HEK293 (cell line): ENCODE results near the gene BTF3L4.

ENCODE experiments used
- CTCF ChIA-PET: fragments of 350-600 bp; formaldehyde crosslinking; extraction: SDS; loops from one replicate; lab custom pipeline; 2021; ENCODE audit warnings: antibody characterized with exemption; lab: Yijun Ruan, JAX
- POLR2A ChIA-PET: fragments of 300-600 bp; formaldehyde crosslinking; extraction: SDS; loops from one replicate; lab custom pipeline; 2020; ENCODE audit warnings: antibody characterized with exemption, inconsistent platforms; lab: Yijun Ruan, JAX
- H3K27ac ChIP-seq: fragments of 200-500 bp; sonication (Bioruptor generic); 2 replicates; pipeline ENCODE4 v1.5.1; 2014; ENCODE audit warnings: low read depth, low read length, control low read depth, inconsistent platforms; ENCODE audit errors: extremely low read depth
- H3K36me3 ChIP-seq, 2 experiments: fragments of 200-500 bp in 1 of 2; sonication (Bioruptor generic) in 1 of 2; 1 replicate in 1 of 2; 2 replicates in 1 of 2; pipeline ENCODE4 v1.5.1; 2014 to 2017; ENCODE audit warnings: inconsistent platforms in 2 of 2, low read length in 2 of 2; ENCODE audit not compliant: control insufficient read depth in 2 of 2, insufficient read depth in 1 of 2
- H3K4me1 ChIP-seq: fragments of 200-500 bp; sonication (Bioruptor generic); 2 replicates; pipeline ENCODE4 v1.5.1; 2014; ENCODE audit warnings: mild to moderate bottlenecking, low read length, inconsistent platforms; ENCODE audit not compliant: control insufficient read depth, insufficient read depth
- H3K4me3 ChIP-seq: 2 replicates; pipeline ENCODE4 v1.5.1; 2011; ENCODE audit warnings: low read depth, mild to moderate bottlenecking, control low read depth, low read length, moderate library complexity
- H3K9me3 ChIP-seq: fragments of 200-500 bp; sonication (Bioruptor generic); 2 replicates; pipeline ENCODE4 v1.5.1; 2014; ENCODE audit warnings: low read depth, low read length, inconsistent platforms; ENCODE audit not compliant: control insufficient read depth, insufficient read depth
- SP3 ChIP-seq: fragments of 450-650 bp; formaldehyde crosslinking; IDR thresholded peaks from 2 replicates; pipeline ENCODE4 v1.5.1; 2016; ENCODE audit warnings: missing biosample characterization, missing genetic modification characterization
- ZBTB6 ChIP-seq: fragments of 450-650 bp; formaldehyde crosslinking; IDR thresholded peaks from 2 replicates; pipeline ENCODE4 v1.5.1; 2017; ENCODE audit warnings: missing biosample characterization, missing genetic modification characterization
- ZBTB8A ChIP-seq: fragments of 450-650 bp; formaldehyde crosslinking; IDR thresholded peaks from 2 replicates; pipeline ENCODE4 v1.5.1; 2016; ENCODE audit warnings: missing biosample characterization, missing genetic modification characterization
- ZNF140 ChIP-seq: fragments of 450-650 bp; formaldehyde crosslinking; IDR thresholded peaks from 2 replicates; pipeline ENCODE4 v1.5.1; 2016; ENCODE audit warnings: missing biosample characterization, missing genetic modification characterization
- ZNF175 ChIP-seq: fragments of 450-650 bp; formaldehyde crosslinking; IDR thresholded peaks from 2 replicates; pipeline ENCODE4 v1.5.1; 2016; ENCODE audit warnings: missing biosample characterization, missing genetic modification characterization
- ZNF19 ChIP-seq: fragments of 450-650 bp; formaldehyde crosslinking; IDR thresholded peaks from 2 replicates; pipeline ENCODE4; 2016; ENCODE audit warnings: missing biosample characterization, missing genetic modification characterization, low read depth
- ZNF266 ChIP-seq: fragments of 450-650 bp; formaldehyde crosslinking; IDR thresholded peaks from 2 replicates; pipeline ENCODE4 v1.5.1; 2016; ENCODE audit warnings: missing biosample characterization, missing genetic modification characterization, low read depth
- ZNF366 ChIP-seq: fragments of 450-650 bp; formaldehyde crosslinking; conservative IDR thresholded peaks from 2 replicates; pipeline ENCODE4 v1.5.1; 2016; ENCODE audit warnings: missing biosample characterization, missing genetic modification characterization
- ZNF394 ChIP-seq: fragments of 450-650 bp; formaldehyde crosslinking; IDR thresholded peaks from 2 replicates; pipeline ENCODE4 v1.5.1; 2016; ENCODE audit warnings: missing biosample characterization, missing genetic modification characterization, mild to moderate bottlenecking, moderate library complexity, borderline replicate concordance
- ZNF404 ChIP-seq: fragments of 450-650 bp; formaldehyde crosslinking; IDR thresholded peaks from 2 replicates; pipeline ENCODE4 v1.5.1; 2017; ENCODE audit warnings: missing biosample characterization, missing genetic modification characterization
- ZNF433 ChIP-seq: fragments of 450-650 bp; formaldehyde crosslinking; IDR thresholded peaks from 2 replicates; pipeline ENCODE4 v1.5.1; 2016; ENCODE audit warnings: missing biosample characterization, missing genetic modification characterization, low read depth
- ZNF518A ChIP-seq: fragments of 450-650 bp; formaldehyde crosslinking; conservative IDR thresholded peaks from 2 replicates; pipeline ENCODE4 v1.5.1; 2016; ENCODE audit warnings: low read depth, missing biosample characterization, missing genetic modification characterization
- ZNF530 ChIP-seq: fragments of 450-650 bp; formaldehyde crosslinking; IDR thresholded peaks from 2 replicates; pipeline ENCODE4 v1.5.1; 2016; ENCODE audit warnings: low read depth, missing biosample characterization, missing genetic modification characterization
- ZNF548 ChIP-seq: fragments of 450-650 bp; formaldehyde crosslinking; IDR thresholded peaks from 2 replicates; pipeline ENCODE4 v1.5.1; 2016; ENCODE audit warnings: missing biosample characterization, missing genetic modification characterization
- ZNF555 ChIP-seq: fragments of 450-650 bp; formaldehyde crosslinking; conservative IDR thresholded peaks from 2 replicates; pipeline ENCODE4 v1.5.1; 2017; ENCODE audit warnings: missing biosample characterization, mild to moderate bottlenecking, missing genetic modification characterization, inconsistent platforms
- ZNF670 ChIP-seq: fragments of 450-650 bp; formaldehyde crosslinking; IDR thresholded peaks from 2 replicates; pipeline ENCODE4 v1.5.1; 2016; ENCODE audit warnings: missing biosample characterization, missing genetic modification characterization, low read depth
- TF ChIP-seq, protein P1 (sequence below): fragments of 450-650 bp; formaldehyde crosslinking; IDR thresholded peaks from 2 replicates; pipeline ENCODE4 v1.5.1; 2016; ENCODE audit warnings: missing biosample characterization, missing genetic modification characterization

The BTF3L4 gene

DNA sequence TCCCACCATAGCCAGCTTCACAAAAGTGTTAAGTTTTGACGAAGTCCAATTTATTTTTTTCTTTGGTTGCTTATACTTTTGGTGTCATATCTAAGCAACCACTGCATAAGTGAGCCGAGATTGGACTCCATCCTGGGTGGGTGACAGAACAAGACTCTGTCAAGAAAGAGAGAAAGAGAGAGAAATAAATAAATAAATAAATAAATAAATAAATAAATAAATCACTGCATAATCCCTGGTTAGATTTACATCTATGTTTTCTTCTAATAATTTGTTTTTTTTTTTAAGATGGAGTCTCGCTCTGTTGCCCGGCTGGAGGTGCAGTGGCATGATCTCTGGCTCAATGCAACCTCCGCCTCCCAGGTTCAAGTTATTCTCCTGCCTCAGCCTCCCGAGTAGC is 67.5 kb downstream of the BTF3L4 start (continued):
- peak; percentile 97 for TF ChIP-seq ZNF394 (tag by site-specific recombination)
- TF ChIP-seq ZNF670 (tag by site-specific recombination), result no peak
- peak; percentile 85 for TF ChIP-seq ZNF555 (tag by site-specific recombination)
- peak; percentile 84 for TF ChIP-seq ZNF140 (tag by site-specific recombination)
- TF ChIP-seq ZBTB6, result no peak
- peak; percentile 81; the same call in 1 of the 2 replicates for TF ChIP-seq ZNF404
- peak; percentile 82; the same call in 1 of the 2 replicates for TF ChIP-seq ZNF530 (tag by site-specific recombination)
- peak; percentile 79; the same call in 1 of the 2 replicates for TF ChIP-seq ZNF19 (tag by site-specific recombination)
- TF ChIP-seq ZNF266 (tag by site-specific recombination), result peak; percentile 82
- TF ChIP-seq, protein P1, sequence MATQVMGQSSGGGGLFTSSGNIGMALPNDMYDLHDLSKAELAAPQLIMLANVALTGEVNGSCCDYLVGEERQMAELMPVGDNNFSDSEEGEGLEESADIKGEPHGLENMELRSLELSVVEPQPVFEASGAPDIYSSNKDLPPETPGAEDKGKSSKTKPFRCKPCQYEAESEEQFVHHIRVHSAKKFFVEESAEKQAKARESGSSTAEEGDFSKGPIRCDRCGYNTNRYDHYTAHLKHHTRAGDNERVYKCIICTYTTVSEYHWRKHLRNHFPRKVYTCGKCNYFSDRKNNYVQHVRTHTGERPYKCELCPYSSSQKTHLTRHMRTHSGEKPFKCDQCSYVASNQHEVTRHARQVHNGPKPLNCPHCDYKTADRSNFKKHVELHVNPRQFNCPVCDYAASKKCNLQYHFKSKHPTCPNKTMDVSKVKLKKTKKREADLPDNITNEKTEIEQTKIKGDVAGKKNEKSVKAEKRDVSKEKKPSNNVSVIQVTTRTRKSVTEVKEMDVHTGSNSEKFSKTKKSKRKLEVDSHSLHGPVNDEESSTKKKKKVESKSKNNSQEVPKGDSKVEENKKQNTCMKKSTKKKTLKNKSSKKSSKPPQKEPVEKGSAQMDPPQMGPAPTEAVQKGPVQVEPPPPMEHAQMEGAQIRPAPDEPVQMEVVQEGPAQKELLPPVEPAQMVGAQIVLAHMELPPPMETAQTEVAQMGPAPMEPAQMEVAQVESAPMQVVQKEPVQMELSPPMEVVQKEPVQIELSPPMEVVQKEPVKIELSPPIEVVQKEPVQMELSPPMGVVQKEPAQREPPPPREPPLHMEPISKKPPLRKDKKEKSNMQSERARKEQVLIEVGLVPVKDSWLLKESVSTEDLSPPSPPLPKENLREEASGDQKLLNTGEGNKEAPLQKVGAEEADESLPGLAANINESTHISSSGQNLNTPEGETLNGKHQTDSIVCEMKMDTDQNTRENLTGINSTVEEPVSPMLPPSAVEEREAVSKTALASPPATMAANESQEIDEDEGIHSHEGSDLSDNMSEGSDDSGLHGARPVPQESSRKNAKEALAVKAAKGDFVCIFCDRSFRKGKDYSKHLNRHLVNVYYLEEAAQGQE (tag by site-specific recombination), result peak; percentile 78
- peak; percentile 94 for TF ChIP-seq ZNF518A (tag by site-specific recombination)
- peak; percentile 80 for TF ChIP-seq ZNF433 (tag by site-specific recombination)
- no peak for TF ChIP-seq ZNF175 (tag by site-specific recombination)
- peak; percentile 41; the same call in 1 of the 2 replicates for TF ChIP-seq SP3 (tag by site-specific recombination)
- TF ChIP-seq ZBTB8A (tag by site-specific recombination), result peak; percentile 81

GRCh38 chr1:52125736-52126359 is 69.8 kb downstream of the BTF3L4 start:
- Histone ChIP-seq H3K27ac (no peak overlapping the region), H3K9me3 (no peaks in the 10 kb centered on the region), H3K4me3 (no peak overlapping the region), H3K4me1 (no peaks in the 10 kb centered on the region), H3K36me3 (no peaks in the 10 kb centered on the region)
- ChIA-PET CTCF (interaction anchor here (0.6 to 2.5 kb wide), 5 partner anchors 40 to 171 kb away, joined by 3 to 20 read pairs (median 3); no protein-coding TSS in a partner anchor), POLR2A (no interaction called here)
- TF ChIP-seq ZNF548 (tag by site-specific recombination) (no peak), ZNF366 (no peak), ZNF670 (tag by site-specific recombination) (no peak)
